Bronchial epithelial cell (primary cell): ENCODE measurements around the gene EIF3B. TPM values are rescaled to one million over a fixed set of nuclear protein-coding genes. Genes with fewer than 3 reads are reported as not detected.

Experiments
- DNase-seq: peaks from one replicate; pipeline ENCODE4 v3.0.0-alpha.2; 2010; ENCODE audit warnings: low read depth
- FAIRE-seq: peaks from 2 replicates; lab custom pipeline; 2011; peaks lifted over from hg19 to GRCh38; lab: Jason Lieb, UNC
- H3K27me3 ChIP-seq: 2 replicates; pipeline ENCODE4 v1.5.1; 2011; ENCODE audit warnings: low read length; ENCODE audit not compliant: control insufficient read depth, insufficient read depth
- H3K36me3 ChIP-seq: 2 replicates; pipeline ENCODE4 v1.5.1; 2011; ENCODE audit warnings: low read length; ENCODE audit not compliant: control insufficient read depth, insufficient read depth
- H3K4me3 ChIP-seq: 2 replicates; pipeline ENCODE4 v1.5.1; 2011; ENCODE audit warnings: mild to moderate bottlenecking, low read depth, low read length, control low read depth
- CTCF ChIP-seq: IDR thresholded peaks from 2 replicates; pipeline ENCODE4 v1.5.1; 2011; ENCODE audit warnings: mild to moderate bottlenecking, moderate library complexity, low read length, control low read depth, inconsistent platforms; ENCODE audit not compliant: insufficient read depth, severe bottlenecking
- total RNA-seq: library from RNA; depleted of rRNA; stranded (reverse); fragments of >200 nt; gene quantifications from 2 replicates; pipeline ENCODE4 v1.2.1, GENCODE V29; 2014

EIF3B gene
- total RNA-seq, 1 donor from 2014 or later: 262 TPM

GRCh38 chr7:2359610-2360009 lies 5.0 kb downstream of the EIF3B start:
- DNase-seq (no peak), FAIRE-seq (no peak)
- Histone ChIP-seq H3K4me3 (no peak overlapping the region), H3K27me3 (no peaks in the 10 kb centered on the region), H3K36me3 (peaks cover 21% of the 10 kb centered on the region)
- no peak for TF ChIP-seq CTCF

DNA sequence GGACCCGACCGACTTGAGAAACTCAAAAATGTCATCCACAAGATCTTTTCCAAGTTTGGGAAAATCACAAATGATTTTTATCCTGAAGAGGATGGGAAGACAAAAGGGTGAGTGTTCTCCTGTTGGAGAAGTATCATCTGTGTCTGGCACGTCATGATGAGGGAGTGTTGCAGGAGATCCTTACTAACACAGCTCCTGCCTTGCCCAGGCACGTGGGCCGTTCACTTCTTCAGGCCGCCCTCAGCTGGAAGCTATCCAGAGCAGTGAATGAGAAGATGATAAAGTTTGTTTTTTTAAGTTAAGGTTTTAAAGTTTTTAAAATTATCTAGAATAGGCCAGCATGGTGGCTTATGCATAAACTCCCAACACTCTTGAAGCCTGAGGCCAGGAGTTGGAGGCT lies 6.2 kb downstream of the EIF3B start:
- Histone ChIP-seq H3K36me3 (peaks cover 25% of the 10 kb centered on the region), H3K27me3 (no peaks in the 10 kb centered on the region), H3K4me3 (no peak overlapping the region)
- DNase-seq: peak; percentile 37
- no peak for TF ChIP-seq CTCF
- no peak for FAIRE-seq

DNA sequence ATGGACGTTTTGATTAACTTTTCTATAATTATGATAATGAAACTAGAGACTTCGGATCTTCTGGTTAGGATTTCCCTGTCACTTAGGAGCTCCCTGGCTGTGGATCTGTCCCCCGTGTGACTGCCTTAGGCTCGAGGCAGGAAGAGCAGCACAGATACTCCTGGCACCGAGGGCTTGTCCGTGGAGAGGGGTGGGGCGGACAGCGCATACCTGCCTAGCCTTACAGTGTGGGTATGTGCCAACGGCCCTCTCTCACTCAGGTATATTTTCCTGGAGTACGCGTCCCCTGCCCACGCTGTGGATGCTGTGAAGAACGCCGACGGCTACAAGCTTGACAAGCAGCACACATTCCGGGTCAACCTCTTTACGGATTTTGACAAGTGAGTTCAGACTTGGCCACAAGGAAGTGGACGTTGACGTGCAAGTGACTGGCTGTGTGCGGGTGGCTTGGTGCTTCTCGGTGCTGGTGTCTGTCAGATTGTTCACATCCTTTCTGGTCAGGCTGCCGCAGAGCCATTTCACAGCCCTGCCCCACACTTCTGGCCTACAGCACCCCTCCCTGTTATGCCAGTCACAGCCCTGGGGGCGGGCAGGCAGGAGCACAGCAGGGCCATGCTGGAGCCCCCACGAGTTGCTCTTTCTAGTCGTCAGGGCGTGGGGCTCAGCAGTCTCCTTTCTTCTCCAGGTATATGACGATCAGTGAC lies 7.9 kb downstream of the EIF3B start:
- no peak for FAIRE-seq
- TF ChIP-seq CTCF: no peak

GRCh38 chr7:2369139-2369538 lies 14.5 kb downstream of the EIF3B start:
- DNase-seq (no peak), FAIRE-seq (no peak)
- H3K36me3 ChIP-seq: peaks cover 57% of the 10 kb centered on the region
- no peaks in the 10 kb centered on the region for H3K27me3 ChIP-seq
- no peak overlapping the region for H3K4me3 ChIP-seq
- TF ChIP-seq CTCF: no peak

More for the DNA sequence above, 7.9 kb downstream of the EIF3B start:
- peaks cover 33% of the 10 kb centered on the region for H3K36me3 ChIP-seq
- DNase-seq: no peak
- H3K4me3 ChIP-seq: no peak overlapping the region
- H3K27me3 ChIP-seq: no peaks in the 10 kb centered on the region

DNA sequence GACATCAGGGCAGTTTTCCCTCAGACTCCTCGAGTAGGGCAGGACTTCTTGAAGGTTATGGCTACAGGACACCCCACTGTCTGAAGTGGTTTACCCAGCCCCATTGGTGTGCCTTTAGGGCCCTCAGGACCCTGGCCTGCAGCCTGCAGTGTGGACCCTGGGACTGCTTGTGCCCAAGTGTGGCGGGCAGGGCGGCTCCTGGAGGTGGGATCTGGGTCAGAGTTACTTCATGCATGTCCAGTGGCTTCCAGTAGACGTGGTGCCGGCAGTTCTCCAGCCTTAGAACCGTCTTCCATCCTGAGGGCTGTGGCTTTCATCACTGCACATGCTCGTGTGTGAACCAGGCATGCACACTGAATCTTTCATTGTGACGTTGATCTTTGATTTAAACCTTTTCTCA lies 16.7 kb downstream of the EIF3B start:
- FAIRE-seq (peak; percentile 13), DNase-seq (no peak)
- H3K4me3 ChIP-seq: no peak overlapping the region
- TF ChIP-seq CTCF: no peak
- peaks cover 63% of the 10 kb centered on the region for H3K36me3 ChIP-seq
- no peaks in the 10 kb centered on the region for H3K27me3 ChIP-seq

GRCh38 chr7:2372724-2373123 lies 18.1 kb downstream of the EIF3B start:
- FAIRE-seq: peak; percentile 40
- no peak for DNase-seq
- H3K36me3 ChIP-seq: peaks cover 67% of the 10 kb centered on the region
- H3K27me3 ChIP-seq: no peaks in the 10 kb centered on the region
- no peak overlapping the region for H3K4me3 ChIP-seq
- no peak for TF ChIP-seq CTCF
